Measurements from ENCODE around the gene BTNL8.

BTNL8 gene

GRCh38 chr5:180974612-180975315 is 75.8 kb downstream of the BTNL8 start:
- no peak for DNase-seq

GRCh38 chr5:180975338-180975737 is 76.4 kb downstream of the BTNL8 start:
- no peak for DNase-seq

- DNase-seq: no peak
Observed at GRCh38 chr5:180976518-180976917, 77.6 kb downstream of the BTNL8 start.

GRCh38 chr5:180977852-180978251 is 78.9 kb downstream of the BTNL8 start:
- DNase-seq: no peak

- no peak for DNase-seq
Observed at GRCh38 chr5:180982008-180982741, 83.2 kb downstream of the BTNL8 start.

GRCh38 chr5:180988016-180988415 is 89.1 kb downstream of the BTNL8 start:
- DNase-seq: no peak

GRCh38 chr5:180988592-180988991 is 89.6 kb downstream of the BTNL8 start, which contains the start of gene BTNL3:
TSS of gene BTNL3 (plus strand) at chr5:180988846. CDS start at chr5:180989029, 183 bp downstream.
- no peak for DNase-seq

GRCh38 chr5:180990086-180990881 is 91.3 kb downstream of the BTNL8 start:
- no peak for DNase-seq

GRCh38 chr5:180990882-180991242 is 91.9 kb downstream of the BTNL8 start:
- DNase-seq: no peak

Data from stimulated activated CD4-positive, alpha-beta T cell treated with anti-CD3 and anti-CD28 coated beads, Interleukin-2, amount 100 ng/mL, for 48 hours (primary cell).